ENCODE results near the gene BRAT1.
A peak's percentile ranks its signal among the peaks of the same experiment; 100 is the strongest.
"Not testable (repeated sequence)": the region's sequence is repeated elsewhere in the genome, so short reads cannot be mapped to it uniquely, and the experiment has no call there.

BRAT1 gene

GRCh38 chr7:2583798-2584580, 28.7 kb upstream of the BRAT1 start:
- no peak for DNase-seq

- DNase-seq = no peak
Observed at GRCh38 chr7:2582006-2582735, 26.8 kb upstream of the BRAT1 start.

DNA sequence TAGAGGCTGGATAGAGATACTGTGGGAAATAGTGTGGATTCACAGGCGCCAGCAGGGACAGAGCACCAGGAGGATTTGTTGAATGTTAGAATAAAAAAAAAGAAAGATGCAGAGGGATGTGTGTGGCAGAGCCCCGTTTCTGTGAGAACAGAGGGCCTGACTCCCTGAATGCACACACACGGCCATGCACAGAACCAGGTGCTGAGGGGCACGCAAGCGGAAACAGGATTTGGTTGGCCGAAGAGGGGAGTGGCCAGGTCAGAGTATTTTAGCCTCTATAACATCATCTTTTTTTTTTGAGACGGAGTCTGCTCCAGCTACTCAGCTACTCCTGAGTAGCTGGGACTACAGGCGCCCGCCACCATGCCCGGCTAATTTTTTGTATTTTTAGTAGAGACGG, 25.3 kb upstream of the BRAT1 start:
- no peak for DNase-seq

DNA sequence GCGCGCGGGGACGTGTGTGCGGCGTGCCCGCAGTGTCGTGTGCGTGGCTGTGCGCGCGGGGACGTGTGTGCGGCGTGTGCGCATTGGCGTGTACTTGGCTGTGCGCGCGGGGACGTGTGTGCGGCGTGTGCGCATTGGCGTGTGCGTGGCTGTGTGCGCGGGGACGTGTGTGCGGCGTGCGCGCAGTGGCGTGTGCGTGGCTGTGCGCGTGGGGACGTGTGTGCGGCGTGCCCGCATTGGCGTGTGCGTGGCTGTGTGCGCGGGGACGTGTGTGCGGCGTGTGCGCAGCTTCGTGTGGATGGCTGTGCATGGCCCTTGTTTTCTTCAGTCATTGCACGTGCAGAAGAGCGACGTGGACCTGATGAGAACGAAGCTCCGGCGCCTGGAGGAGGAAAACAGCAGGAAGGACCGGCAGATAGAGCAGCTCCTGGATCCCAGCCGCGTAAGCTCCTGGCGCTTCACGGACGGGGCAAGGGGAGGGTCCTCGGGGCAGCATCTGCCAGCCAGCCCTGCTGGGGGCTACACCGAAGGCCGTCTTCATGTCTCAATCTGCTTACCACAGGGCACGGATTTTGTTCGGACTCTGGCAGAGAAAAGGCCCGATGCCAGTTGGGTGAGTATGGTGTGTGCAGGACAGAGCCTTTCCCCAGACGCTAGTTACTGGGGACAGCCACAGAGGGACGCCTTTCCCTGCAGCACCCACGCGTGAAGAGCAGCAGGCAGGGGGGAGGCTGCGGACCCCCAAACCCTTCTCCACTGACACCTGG, 22.8 kb upstream of the BRAT1 start:
- no peak for DNase-seq

- no peak for DNase-seq
Observed at GRCh38 chr7:2576742-2577491, 21.6 kb upstream of the BRAT1 start.

GRCh38 chr7:2575733-2576340, 20.5 kb upstream of the BRAT1 start:
- no peak for DNase-seq

- no peak for DNase-seq
Observed at GRCh38 chr7:2575046-2575732, 19.9 kb upstream of the BRAT1 start.

DNA sequence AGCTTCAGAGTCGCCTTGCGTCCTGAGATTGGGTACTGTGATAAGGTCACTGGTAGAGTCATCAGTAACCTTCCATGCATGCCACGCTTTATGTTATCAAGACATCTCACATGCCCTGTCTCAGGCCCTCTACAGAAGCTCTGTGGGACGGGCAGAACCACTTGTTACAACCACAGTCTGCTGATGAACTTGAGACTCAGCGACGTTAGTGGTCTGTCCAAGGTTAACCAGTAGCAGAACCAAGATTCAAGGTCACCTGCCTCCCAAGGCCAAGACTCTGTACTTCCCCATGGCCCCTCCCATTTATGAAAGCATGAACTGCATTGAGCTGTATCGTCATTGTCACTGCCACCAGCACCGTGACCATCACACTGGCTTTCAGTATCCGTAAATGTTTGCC, 18.4 kb upstream of the BRAT1 start:
- no peak for DNase-seq

GRCh38 chr7:2572101-2572842, 16.9 kb upstream of the BRAT1 start:
- no peak for DNase-seq

DNA sequence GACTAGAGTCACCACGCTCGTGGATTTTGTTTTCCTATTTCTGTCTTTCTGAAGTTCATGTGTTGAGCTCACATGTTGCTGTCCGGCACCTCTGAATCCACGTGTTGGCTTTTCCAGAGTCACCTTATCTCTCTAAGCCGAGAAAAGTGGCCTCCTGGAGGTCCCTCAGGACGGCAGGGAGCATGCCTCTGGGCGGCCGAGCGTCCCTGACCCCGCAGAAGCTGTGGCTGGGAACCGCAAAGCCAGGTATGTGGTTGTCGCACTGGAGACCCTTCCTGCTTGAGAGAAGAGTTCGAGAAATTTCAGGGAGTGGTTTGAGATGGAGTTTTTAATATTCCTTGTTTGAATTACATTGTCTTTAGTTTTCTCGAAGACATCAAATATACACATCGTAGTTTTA, 16.1 kb upstream of the BRAT1 start:
- DNase-seq = no peak

DNA sequence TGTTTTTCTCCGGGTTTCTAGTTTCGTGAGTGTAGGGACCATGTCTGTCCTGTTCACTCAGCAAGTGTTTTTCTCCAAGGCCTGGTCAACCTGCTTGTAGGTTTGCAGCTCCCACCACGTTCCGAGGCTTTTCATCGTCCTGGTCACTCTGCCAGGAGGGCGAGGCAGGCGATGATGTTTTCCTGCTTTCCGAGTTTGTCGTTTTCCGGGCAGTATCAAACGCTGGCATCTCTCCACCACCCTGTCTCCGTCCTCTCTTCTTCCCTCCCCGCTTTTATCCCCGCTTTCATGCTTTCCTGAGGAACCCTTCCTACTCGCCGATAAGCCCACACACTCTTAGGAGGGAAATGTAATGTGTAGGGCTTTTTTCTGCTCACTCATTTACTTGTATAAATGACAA, 14.7 kb upstream of the BRAT1 start:
- no peak for DNase-seq

- no peak for DNase-seq
Observed at GRCh38 chr7:2569421-2569820, 14.1 kb upstream of the BRAT1 start.

DNA sequence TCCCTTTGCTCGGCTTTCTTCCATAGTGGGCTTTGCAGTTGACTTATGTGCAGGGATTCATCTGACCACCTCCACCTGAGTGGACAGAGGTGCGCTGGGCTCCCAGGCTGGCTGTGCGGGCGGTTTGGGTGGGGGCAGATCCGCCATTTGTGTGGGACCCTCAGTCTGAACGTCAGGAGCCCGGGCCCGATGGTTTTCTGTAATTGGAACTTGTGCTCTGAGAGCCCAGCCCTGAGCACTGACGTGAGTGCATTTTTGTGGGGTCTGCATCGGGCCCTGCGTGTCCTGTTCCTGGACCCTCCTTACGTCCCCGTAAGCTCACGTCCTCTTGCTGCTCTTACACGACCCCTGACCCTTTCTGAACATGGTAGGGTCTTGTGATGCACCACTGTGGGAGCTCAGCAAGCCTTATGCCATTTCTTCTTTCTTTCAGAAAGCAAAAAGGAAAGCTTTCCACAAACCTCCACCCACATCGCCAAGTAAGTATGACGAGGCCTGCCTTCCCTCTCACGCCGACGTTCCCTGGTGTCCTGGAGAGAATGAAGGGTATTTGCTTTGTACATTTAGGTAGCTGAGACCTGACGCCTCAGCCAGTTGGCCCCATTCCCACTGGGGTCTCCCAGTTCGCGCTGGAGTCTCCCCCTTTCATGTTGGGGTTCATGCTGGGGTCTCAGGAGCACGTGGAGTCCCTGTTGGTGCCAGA, 13.3 kb upstream of the BRAT1 start:
- no peak for DNase-seq

DNA sequence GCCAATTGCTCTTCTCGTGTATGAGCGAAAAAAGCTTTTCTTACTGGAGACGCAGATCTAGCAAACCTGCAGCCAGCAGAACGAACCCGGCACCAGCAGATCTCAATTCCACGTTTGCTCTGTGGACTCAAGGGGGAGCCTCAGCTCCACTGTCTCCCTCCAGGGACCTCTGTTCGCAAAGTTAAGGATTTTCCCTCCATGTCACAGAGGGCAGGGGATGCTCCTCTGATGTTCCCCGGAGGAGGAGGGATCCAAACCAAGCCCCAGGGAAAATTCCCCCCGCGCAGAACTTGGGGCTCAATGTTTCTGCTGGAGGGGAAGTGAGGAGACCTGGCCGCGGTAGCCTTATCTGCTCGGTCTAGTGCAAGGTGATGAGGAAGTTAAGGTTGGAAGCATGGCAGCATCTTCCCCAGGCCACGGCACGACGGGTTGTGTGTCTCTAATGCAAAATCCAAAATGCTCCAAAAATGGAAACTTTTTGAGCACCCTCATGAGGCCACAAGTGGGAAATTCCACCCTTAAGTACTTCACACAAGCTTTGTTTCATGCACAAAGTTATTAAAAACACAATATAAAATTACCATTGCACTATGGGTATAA, 12.5 kb upstream of the BRAT1 start:
- no peak for DNase-seq

DNA sequence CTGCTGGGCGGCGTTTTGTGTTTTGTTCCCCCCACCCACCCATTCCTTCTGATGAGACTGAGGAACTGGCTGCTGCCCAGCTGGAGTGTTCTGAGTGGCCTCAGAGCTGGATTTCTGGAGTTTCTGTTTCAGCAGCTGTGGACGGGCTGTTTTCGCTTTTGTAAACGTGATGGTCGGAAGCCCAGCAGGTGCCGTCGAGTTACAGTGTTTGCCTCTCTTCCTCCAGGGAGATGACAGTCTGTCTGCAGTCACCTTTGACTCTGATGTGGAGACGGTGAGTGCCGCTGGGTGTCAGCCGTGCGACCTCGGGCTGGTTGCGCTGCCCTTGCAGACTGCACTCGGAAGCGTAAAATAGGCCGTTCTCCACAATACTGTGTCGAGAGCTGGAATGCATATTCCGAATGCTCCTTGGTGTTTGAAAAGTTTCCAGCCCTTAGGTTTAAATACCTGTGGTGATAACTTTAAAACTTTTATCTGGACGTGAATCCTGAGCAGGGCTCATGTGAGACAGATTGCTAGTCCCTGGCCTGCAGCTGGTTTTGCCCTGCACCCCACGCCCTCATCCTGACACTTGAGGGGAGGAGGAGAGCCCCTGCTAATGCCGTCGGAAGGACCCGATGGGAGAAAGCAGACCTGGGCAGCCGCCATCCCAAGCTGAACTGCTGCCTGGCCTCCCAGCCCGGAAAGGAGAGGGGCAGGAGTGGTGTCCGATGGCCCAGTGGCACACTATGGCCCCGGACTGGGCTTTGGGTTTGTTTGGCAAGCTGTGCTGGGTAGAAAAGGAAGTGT, 11.8 kb upstream of the BRAT1 start:
- peak; percentile 44 for DNase-seq

GRCh38 chr7:2566348-2566889, 11.1 kb upstream of the BRAT1 start:
- DNase-seq = no peak

GRCh38 chr7:2564970-2565540, 9.7 kb upstream of the BRAT1 start:
- no peak for DNase-seq

DNA sequence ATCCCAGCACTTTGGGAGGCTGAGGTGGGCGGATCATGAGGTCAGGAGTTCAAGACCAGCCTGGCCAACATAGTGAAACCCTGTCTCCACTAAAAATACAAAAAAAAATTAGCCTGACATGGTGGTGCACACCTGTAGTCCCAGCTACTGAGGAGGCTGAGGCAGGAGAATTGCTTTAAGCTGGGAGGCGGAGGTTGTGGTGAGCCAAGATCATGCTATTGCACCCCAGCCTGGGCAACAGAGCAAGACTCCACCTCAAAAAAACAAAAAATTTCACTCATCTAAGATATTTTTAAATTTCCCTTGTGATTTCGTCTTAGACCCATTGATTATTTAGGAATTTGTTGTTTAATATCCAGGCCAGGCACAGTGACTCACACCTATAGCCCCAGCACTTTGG, 8.6 kb upstream of the BRAT1 start:
- not testable (repeated sequence) for DNase-seq
